Suppressor macrophage treated with lipopolysaccharide for 1 hour (primary cell): ENCODE results near the gene GPR31.
A peak's percentile ranks its signal among the peaks of the same experiment; 100 is the strongest.

Source experiments
- DNase-seq, 3 donors: peaks; one replicate each; pipeline ENCODE4 v3.0.0-alpha.2; 2020 to 2022

GPR31 gene

DNA sequence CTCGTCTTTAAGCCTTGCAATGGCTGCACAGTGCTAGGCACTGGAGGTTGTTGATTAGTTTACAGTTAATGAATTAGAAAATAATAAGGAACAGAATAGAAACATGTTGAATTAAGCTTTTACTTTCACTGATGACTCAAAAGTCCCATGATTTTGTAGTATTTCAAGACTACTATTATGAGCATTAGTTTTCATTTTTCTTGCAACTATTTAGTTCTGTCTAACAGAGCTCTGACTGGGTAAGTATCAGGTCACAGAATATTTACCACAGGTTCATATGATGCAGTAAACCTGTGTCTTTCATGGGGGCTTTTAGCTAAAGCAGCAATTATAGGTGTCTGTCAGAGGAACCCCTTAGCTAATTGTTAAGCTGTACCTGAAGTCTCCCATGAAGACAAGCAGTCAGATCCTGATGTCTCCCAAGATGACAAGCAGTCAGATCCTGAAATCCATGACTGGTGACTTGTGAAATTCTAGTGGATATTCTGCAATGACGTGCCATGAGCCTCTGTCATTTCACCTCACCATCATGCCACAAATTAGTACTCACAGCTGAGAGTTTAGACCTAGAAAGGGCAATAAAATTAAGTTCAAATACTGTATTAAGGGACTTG is 8.2 kb upstream of the GPR31 start:
- peak; percentile 22 to 75 (median 72) for DNase-seq

DNA sequence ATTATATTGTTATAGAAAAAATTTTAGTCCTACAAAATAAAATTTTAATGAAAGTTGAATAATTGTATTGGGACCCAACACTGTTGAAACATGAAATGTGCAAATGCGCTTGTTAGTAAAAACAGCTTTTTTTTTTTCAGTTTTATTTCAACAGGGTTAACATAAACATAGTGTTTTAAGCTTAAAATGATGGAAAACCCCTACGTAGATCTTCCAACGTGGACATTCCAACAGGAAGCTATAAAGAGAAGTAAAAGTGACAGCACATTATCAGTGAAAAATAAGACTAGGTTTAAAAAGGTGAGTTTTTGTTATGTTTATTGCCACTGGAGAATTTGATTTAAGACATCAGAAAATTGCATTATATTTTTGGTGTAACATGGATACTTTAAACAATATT is 6.5 kb upstream of the GPR31 start:
- DNase-seq, result peak; percentile 32 to 74 (median 59)

GRCh38 chr6:167163476-167164011 is 5.8 kb upstream of the GPR31 start:
- DNase-seq, result no peak

- no peak for DNase-seq
These were observed 4.8 kb upstream of the GPR31 start for GRCh38 chr6:167162591-167162990.

DNA sequence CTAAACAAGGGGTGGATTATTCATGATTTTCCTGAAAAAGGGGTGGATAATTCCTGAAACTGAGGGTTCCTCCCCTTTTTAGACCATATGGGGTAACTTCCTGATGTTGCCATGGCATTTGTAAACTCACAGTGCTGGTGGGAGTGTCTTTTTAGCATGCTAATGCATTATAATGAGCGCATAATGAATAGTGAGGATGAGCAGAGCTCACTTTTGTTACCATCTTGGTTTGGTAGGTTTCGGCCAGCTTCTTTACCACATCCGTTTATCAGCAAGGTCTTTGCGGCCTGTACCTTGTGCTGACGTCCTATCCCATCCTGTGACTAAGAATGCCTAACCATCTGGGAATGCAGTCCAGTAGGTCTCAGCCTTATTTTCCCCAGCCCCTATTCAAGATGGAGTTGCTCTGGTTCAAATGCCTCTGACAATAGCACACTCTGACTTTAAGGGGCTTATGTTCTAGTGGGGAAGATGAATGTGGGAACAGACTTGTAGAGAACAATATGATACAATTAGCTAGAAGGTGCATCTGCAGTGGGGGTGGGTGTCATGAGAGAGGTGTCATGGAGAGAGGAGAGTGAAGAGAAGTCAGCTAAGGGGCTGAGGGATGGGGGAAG is 4.2 kb upstream of the GPR31 start:
- DNase-seq, result no peak

- DNase-seq, result no peak
These were observed 366 bp downstream of the GPR31 start for GRCh38 chr6:167157414-167157813.

GRCh38 chr6:167154895-167155294 is 2.9 kb downstream of the GPR31 start:
- DNase-seq, result peak in 2 of 3 donors; percentile 32 to 48

DNA sequence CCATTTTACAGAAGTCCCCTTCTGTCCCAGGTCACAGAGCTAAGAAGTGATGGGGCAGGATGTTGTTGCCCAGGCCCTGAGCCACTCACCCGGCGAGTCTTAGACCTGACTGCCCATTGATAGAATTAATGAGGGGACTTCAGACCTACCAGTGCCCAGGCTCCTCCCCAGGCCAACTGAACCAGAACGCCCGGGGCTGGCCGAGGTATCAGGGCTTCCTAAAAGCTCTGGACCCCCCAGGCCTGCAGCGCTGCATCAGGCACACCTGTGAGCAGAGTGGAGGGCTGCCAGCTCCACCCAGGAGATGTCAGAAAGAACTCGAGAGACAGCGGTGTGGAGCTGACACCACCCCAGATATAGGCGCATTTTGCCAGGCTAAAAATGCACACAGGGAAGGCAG is 3.5 kb downstream of the GPR31 start:
- no peak for DNase-seq

- peak; percentile 95 to 100 (median 99) for DNase-seq
These were observed 4.2 kb downstream of the GPR31 start for GRCh38 chr6:167153521-167153959.

DNA sequence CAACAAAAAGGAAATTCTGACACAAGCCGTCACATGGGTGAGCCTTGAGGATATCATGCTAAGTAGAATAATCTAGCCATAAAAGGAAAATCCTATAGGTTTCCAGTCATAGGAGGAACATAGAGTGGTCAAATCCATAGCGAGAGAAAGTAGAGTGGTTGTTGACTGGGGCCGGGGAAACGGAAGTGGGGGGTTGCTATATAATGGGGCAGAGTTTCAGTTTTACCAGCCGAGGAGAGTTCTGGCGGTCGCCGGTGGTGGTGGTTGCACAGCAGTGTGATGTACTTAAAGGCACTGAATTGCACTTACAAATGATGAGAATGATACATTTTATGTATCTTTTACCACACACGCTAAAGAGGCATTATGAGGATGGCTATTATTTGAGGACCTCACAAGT is 4.9 kb downstream of the GPR31 start:
- DNase-seq, result peak; percentile 24 to 43 (median 29)

- no peak for DNase-seq
These were observed 6.1 kb downstream of the GPR31 start for GRCh38 chr6:167151648-167152047.

DNA sequence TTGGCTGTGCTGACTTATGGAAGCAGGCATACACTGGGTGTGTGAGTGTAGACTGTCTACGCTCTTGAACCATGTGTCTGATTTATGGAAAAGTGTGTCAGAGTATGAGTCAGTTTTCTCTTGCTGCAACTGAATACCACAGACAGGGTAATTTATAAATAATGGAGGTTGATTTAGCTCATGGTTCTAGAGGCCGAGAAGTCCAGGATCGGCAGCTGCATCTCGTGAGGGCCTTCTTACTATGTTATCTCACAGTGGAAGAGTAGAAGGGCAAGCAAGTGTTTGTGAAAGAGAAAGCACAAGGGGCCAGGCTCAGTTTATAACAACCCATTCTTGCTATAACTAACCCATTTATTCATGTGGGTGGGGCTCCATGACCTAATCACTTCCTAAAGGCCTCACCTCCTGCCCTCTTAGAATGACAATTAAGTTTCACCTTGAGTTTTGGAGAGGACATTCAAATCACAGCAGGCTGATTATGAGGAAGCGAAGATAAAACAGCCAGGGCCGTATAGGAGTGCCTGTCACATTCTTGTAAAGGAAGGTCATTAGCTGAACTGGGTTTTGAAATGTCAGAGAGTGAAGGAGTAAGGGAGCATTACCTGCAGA is 6.7 kb downstream of the GPR31 start:
- DNase-seq, result peak; percentile 53 to 81 (median 79)

DNA sequence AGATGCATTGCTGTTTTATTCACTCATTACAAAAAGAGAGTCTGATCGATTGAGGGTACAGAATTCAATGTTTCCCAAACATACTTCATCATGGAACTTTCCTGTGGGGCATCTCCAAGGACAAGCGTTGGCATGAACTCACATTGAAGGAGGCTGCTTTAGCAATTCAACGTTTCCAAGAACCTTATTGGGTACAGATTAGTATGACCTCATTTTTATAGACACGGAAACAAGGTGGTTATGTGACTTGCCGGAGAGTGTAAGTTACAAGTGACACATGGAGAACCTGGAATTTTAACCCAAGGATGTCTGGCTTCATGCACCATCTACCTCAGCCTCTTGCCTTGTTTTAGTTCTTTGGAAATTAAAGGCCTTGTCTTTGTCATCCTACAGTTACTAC is 8.8 kb downstream of the GPR31 start:
- DNase-seq, result no peak

DNA sequence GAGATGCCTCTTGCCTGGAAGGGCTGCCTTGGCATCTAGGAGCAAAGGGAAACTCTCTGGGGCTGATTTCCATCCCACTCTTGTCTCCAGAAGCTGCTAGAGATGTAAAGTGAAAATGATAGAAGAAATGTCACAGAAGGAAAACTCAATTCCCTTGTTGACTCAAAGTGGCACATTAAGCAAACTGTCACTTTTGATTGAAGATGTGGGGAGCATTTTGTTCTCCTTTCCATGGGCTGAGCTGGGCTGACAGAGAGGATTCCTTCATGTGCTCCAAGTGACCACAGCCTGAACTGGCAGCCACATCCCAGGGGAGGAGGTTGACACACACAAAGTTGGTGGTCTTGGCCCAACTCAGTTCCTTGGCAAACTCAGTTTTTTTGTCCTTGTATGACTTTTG is 9.8 kb downstream of the GPR31 start:
- DNase-seq, result peak; percentile 24 to 49 (median 36)

DNA sequence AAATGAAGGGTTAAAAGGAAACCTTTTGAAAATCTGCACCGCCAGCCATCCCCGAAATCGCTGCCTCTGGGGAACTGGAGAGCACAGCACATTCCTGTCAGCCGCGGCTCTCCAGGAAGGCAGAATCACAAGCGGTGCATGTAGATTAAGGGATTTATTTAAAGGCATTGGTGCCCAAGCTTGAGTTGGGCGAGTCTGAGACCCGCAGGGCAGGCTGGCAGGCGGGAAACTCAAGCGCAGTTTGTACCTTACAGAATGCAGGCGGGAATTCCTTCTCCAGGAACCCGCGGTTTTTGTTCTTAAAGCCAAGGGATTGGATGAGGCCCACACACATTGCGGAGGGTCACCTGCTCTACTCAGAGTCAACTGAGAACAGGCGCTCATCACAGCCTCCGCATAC is 10.8 kb downstream of the GPR31 start:
- DNase-seq, result no peak

DNA sequence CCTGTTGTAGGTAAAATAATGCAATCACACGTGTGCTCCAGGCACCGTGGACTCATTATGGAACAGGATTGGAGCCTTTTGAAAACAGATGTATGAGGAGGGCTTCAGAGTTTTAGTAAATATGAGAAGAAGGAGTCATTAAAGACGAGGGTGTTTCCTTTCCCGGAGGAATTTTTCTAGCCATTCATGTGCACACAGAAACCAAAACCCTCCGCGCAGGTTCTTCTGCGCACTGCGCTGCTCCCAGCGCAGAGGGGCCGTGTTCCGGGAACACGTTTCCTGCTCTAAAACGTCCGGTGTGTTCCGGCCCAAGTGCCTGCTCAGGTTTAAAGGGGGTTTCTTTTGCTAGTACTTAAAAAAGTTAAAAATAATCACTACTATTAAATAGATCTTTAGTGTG is 11.6 kb downstream of the GPR31 start:
- DNase-seq, result peak in 2 of 3 donors; percentile 20 to 30

DNA sequence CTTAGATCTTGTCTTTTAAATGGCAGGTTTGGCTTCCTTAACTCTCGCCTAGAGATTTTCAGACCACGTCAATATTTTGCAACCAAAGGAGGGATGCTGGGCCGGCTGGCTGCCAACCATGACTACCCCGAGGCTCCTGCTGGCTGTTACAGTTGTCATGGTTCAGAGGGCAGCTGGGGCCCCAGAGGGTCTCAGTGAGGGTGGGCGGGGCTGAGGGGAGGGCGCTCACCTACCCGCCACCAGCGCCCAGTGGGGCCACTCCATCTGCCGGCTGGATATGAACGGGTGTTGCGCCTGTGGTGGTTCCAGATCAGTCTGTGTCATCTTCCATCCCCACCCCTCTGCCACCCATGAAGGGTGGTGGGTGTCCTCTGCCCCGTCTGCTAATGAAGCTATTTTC is 12.3 kb downstream of the GPR31 start:
- DNase-seq, result no peak

DNA sequence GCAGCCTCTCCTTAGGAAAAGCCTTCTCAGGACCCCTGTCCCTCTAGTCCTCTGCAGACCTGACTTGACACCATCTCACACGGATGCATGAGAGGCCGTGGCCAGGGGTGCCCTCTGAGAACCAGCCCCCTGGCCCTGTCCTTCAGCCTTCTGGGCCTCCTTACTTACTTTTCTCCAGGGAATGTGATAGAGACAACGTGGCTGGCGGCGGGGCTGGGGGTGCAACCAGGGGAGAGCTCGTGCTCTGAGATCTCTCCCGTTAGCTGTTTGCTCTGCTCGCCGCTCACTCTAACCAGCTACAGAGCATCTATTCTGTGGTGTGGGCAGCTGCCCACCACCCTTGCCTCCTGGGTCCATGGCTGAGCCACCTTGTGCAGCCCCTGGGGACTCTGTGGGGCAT is 14.7 kb downstream of the GPR31 start:
- DNase-seq, result no peak

DNA sequence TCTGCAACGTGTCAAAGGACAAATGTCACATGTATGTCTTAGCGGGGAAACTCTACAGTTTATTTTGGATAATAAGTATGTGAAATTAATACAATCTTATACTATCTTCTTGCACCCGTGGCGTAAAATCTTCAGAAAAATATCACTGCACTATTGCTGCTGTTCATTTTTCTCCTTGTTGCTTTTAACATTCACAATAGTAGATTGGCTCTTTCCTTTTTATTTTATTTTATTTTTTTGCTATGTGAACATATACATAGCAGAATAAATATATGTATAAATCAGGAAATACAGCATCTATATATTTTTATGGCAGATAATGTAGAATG is 15.4 kb downstream of the GPR31 start:
- no peak for DNase-seq

DNA sequence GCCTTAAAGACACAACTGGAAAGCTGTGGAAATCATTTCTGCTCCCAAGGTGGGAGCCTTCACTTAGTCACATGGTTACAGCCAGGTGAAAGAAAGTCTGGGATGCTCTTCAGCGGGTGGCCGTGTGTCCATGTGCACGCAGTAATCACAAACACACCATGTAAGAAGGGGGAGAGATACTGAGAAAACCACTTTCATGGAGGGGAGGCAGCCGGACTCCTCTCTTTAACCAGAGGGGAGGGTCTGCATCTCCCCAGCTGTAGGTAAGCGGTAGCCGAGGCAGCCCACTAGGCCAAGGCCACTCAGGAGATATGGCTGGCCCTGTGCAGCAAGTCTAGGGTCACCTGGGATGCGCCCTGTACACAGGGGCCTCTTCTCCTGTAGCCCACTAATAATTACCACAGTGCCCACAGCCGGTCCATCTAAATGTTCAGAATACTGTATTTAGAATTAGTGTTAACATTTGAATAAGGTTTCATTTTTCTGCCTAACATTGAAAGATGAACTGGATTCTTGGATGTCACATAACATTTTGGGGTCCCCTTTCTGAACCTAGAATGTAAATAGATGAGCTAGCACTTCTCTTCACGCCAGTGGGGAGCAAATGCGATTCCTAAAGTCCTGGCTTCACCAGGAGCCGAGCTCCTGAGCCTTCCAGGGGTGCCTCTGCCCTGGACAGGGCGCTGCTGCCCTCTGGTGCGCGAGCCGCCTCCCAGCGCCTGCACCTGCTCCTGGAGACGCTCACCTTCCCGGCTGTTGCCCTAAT is 15.9 kb downstream of the GPR31 start:
- peak; percentile 54 to 75 (median 56) for DNase-seq

DNA sequence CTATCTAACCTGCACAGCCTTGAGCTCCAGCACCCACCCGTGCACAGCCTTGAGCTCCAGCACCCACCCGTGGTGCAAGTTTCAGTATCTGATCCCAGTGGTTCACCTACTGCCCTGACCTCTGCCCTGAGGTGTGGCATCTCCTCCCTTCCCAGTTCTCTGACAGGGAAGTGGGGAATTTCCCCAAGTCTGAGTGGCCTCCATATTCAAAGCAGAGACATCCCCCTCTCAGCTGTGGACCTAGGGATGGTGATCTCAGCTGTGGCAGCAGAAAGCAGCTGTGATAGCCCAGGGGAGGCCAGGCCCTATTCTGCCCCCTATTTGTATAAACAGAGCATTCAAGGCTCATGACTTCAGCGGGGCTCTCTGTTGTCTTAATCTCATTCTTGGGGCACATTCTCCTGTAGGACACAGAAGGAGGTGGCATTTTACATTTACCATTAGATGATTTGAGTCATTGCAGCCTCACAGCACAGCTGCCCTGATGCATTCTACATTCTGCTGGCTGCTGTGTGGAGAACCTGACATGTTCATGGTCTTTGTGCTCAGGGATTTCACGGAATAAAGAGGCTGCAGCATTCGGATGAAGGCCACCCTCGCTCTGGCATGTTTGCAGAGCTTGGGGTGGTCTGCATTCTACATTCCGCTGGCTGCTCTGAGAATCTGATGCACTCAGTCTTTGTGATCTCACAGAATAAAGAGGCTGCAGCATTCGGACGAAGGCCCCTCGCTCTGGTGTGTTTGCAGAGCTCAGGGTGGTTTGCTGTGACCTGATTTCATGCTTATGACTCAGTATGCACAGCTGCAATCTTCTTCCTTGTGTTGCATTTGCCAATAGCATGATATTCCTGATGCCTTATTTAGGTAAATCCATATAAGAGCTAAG is 16.9 kb downstream of the GPR31 start:
- DNase-seq, result peak; percentile 22 to 38 (median 34)

DNA sequence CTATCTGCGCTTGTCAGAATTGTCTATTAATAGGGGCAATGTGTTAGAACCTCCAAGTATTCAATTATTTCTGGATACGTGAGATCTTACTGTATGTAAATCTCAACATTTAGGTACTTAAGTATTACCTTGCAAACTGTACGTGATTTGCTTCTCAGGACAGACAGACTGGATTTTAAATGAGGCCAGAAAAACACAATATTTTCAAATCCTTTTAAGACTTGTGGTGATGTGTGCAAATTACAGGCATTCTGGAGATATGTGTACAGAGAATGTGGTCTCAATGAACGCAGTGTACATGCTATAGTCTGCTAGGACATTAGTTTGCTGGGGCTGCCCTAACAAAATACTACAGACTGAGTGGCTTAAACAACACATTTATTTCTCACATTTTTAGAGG is 18.0 kb downstream of the GPR31 start:
- no peak for DNase-seq
